ENCODE measurements around the gene ZSWIM3. TPM values are rescaled to one million over a fixed set of nuclear protein-coding genes. Genes with fewer than 3 reads are reported as not detected.
A peak's percentile ranks its signal among the peaks of the same experiment; 100 is the strongest.

Gene ZSWIM3
- total and polyA plus RNA-seq, 12 donors: 2.9 to 19.5 (median 6.2) TPM

- no peaks in the 10 kb centered on the region for H3K9me3 ChIP-seq (replicated peaks in 1 of 3)
- H3K36me3 ChIP-seq (replicated peaks in 1 of 2): no peaks in the 10 kb centered on the region
- DNase-seq: peak; percentile 64 to 78 (median 72)
- H3K4me1 ChIP-seq (replicated peaks in 1 of 2): peaks cover 9 to 29% of the 10 kb centered on the region in 2 donors
- peak; percentile 28 to 68 (median 57) for TF ChIP-seq CTCF (IDR thresholded peaks at IDR 0.05)
- no peak for TF ChIP-seq POLR2A (IDR thresholded peaks at IDR 0.05)
- no peak overlapping the region for H3K27ac ChIP-seq
- H3K27me3 ChIP-seq: no peaks in the 10 kb centered on the region
- WGBS, 4 donors: 15 to 20% (median 19%) methylated on average over 16 to 57 of the region's 57 CpGs
- peak overlapping the region in 1 of 4 donors; percentile 2 for H3K4me3 ChIP-seq
- intact Hi-C loops (cut with DNase I): loop anchor here in 1 of 2 donors (5.0 kb wide), 1 partner anchor 138 kb away; no protein-coding TSS in a partner anchor
Measured at GRCh38 chr20:45823949-45824835, 33.2 kb upstream of the ZSWIM3 start.

DNA sequence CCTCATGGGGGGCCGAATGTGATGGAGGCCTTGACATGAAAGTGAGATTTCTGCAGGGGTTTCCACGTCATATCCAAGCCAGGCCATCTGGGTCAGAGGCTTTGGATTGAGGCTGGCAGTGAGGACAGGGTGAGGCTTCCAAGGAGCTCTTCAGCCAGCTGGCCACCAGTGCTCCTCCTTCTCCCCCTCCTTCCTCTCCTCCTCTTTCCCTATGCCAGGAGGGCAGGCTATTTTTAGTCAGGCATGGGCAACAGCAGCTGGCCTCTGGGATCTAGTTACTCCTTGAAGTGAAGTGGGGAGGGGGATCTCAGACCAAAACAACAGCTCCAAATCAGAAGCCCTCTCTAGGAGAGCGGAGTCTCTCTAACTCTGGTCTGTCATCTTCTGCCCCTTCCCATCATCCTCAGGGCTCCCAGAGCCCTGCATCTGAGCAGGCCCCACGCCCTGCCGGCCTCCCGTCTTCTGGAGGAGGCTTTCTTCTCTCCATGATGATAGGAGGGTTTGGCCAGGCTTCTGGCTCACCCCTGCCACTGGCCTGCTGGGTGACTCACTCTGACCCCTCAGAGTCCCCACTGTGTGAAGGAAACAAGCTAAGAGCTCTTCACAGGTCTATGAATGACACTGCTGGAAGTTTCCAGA is 30.9 kb upstream of the ZSWIM3 start:
- H3K9me3 ChIP-seq (replicated peaks in 1 of 3): no peaks in the 10 kb centered on the region
- peak in 5 of 7 donors; percentile 40 to 67 (median 64) for DNase-seq
- no peaks in the 10 kb centered on the region for H3K36me3 ChIP-seq (replicated peaks in 1 of 2)
- peaks cover 9 to 29% of the 10 kb centered on the region in 2 donors for H3K4me1 ChIP-seq (replicated peaks in 1 of 2)
- H3K27ac ChIP-seq: peak overlapping the region in 4 of 5 donors; percentile 0 to 73 (median 58)
- intact Hi-C loops (cut with DNase I): no loop called here
- H3K4me3 ChIP-seq: no peak overlapping the region
- TF ChIP-seq POLR2A (IDR thresholded peaks at IDR 0.05) (no peak), CTCF (IDR thresholded peaks at IDR 0.05) (no peak)
- WGBS, 4 donors: 46 to 63% (median 56%) methylated on average over 4 to 6 of the region's 6 CpGs
- H3K27me3 ChIP-seq: no peaks in the 10 kb centered on the region

- Histone ChIP-seq H3K4me1 (replicated peaks in 1 of 2) (peaks cover 9 to 29% of the 10 kb centered on the region in 2 donors), H3K9me3 (replicated peaks in 1 of 3) (no peaks in the 10 kb centered on the region), H3K4me3 (no peak within 1 kb of the TSS), H3K36me3 (replicated peaks in 1 of 2) (no peaks in the 10 kb centered on the region), H3K27me3 (no peaks in the 10 kb centered on the region), H3K27ac (peak within 1 kb of the TSS in 4 of 5 donors; percentile 0 to 73 (median 58))
- no peak for DNase-seq
- 78 to 88% (median 86%) methylated on average over 5 to 8 of the region's 8 CpGs for WGBS, 4 donors
- TF ChIP-seq POLR2A (IDR thresholded peaks at IDR 0.05): no peak
- no peak for TF ChIP-seq CTCF (IDR thresholded peaks at IDR 0.05)
- intact Hi-C loops (cut with DNase I): no loop called here
Measured at GRCh38 chr20:45827030-45827652, 30.3 kb upstream of the ZSWIM3 start, which contains the start of gene TNNC2. Gene TNNC2 (minus strand): TSS chr20:45827312. CDS start chr20:45827248, 64 bp downstream.

GRCh38 chr20:45827712-45828111 is 29.7 kb upstream of the ZSWIM3 start:
- Histone ChIP-seq H3K27me3 (no peaks in the 10 kb centered on the region), H3K4me3 (no peak overlapping the region), H3K36me3 (replicated peaks in 1 of 2) (no peaks in the 10 kb centered on the region), H3K4me1 (replicated peaks in 1 of 2) (peaks cover 11 to 29% of the 10 kb centered on the region in 2 donors), H3K27ac (peak overlapping the region in 1 of 5 donors; percentile 69), H3K9me3 (replicated peaks in 1 of 3) (no peaks in the 10 kb centered on the region)
- DNase-seq: no peak
- 69 to 81% (median 74%) methylated on average over 4 to 6 of the region's 6 CpGs for WGBS, 4 donors
- intact Hi-C loops (cut with DNase I): no loop called here
- TF ChIP-seq CTCF (IDR thresholded peaks at IDR 0.05): no peak
- TF ChIP-seq POLR2A (IDR thresholded peaks at IDR 0.05): no peak
